ENCODE data around the gene AGT. TPM values are rescaled to one million over a fixed set of nuclear protein-coding genes. Genes with fewer than 3 reads are reported as not detected.

AGT gene
- total and polyA plus RNA-seq, 2 experiments from 2014 or later: 0.11 TPM; not detected in 1

DNA sequence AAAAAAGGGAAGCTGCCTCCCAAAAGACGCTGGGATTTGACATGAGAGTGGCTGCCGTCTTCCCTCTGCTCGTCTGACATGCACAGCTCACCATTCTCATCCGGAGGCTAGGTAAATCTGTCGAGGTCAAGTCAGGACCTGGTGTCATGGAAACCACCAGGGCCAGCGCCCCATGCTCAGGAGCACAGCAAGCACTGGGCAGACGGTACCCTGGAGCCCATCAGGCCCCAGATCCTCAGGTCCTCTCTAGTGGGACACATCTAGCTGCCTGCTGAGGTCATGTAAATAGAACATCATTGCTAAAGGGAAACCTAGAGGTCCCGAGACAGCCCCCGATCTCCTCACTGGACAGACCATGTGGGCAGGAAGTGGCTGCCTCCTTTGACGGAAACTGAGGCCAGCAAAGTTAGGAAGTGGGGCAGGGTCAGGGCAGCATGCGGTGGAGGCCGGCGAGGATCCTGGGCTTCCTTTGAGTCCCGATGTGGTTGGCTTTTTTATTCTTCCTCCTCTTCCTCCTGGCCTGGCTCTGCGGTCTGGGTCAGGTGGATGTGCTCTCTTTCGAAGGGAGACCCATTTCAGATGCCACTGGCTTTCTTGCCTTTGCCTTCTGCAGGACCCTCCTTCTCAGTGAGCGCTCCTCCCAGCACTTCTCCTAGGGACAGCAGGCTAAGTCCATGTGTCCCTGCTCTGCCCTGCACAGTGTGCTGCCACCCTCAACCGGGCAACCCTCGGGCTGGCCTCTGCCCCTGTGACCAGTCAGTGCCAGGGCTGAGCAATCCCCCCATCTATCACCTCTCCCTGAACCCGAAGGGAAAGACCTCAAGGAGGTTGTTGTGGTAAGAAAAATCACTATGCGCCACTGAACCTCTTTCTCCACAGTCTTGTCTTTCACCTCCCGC is 5.9 kb downstream of the AGT start:
- no peaks in the 10 kb centered on the region for H3K27me3 ChIP-seq (ENCODE audit: insufficient read depth)
- no peaks in the 10 kb centered on the region for H3F3A ChIP-seq (replicated peaks; ENCODE audit: low read depth)
- Mint-ChIP-seq H3K27ac (no peak overlapping the region), H3K9me3 (no peaks in the 10 kb centered on the region), H3K27me3 (ENCODE audit: insufficient read depth, low read depth, poor library complexity) (peaks cover 12% of the 10 kb centered on the region), H3K36me3 (ENCODE audit: low read depth) (no peaks in the 10 kb centered on the region), H3K4me3 (no peak overlapping the region), H3K4me1 (peaks cover 4% of the 10 kb centered on the region)
- no peaks in the 10 kb centered on the region for H3K36me3 ChIP-seq (ENCODE audit: insufficient read depth)
- no peak for DNase-seq (ENCODE audit: low spot score)
- no peak overlapping the region for H3K4me2 ChIP-seq
- no peaks in the 10 kb centered on the region for H3K4me1 ChIP-seq (ENCODE audit: insufficient read depth)
- H4K20me1 ChIP-seq (replicated peaks; ENCODE audit: insufficient read depth): no peaks in the 10 kb centered on the region
- no peak for ATAC-seq
- H3K27ac ChIP-seq (ENCODE audit: low read depth): no peak overlapping the region
- no peaks in the 10 kb centered on the region for H3K9me2 ChIP-seq (ENCODE audit: insufficient read depth)
- no peaks in the 10 kb centered on the region for H3K79me2 ChIP-seq (replicated peaks; ENCODE audit: insufficient read depth)
- no peak overlapping the region for H3K4me3 ChIP-seq
- no peak overlapping the region for H2AFZ ChIP-seq
- no peak for TF ChIP-seq CTCF (conservative IDR thresholded peaks at IDR 0.05; ENCODE audit: low read depth in 2 of 2)
- TF ChIP-seq EZH2phosphoT487 (IDR thresholded peaks at IDR 0.05; ENCODE audit: unreplicated experiment): no peak
- TF ChIP-seq NANOG (IDR thresholded peaks at IDR 0.05; ENCODE audit: borderline replicate concordance): no peak
- no peak for TF ChIP-seq STAT1 (IDR thresholded peaks at IDR 0.05; ENCODE audit: unreplicated experiment)
- TF ChIP-seq JUNB (IDR thresholded peaks at IDR 0.05; ENCODE audit: unreplicated experiment): no peak
- TF ChIP-seq EZH2 (IDR thresholded peaks at IDR 0.05; ENCODE audit: low read depth, unreplicated experiment): no peak
- TF ChIP-seq ETS1 (IDR thresholded peaks at IDR 0.05): no peak
- no peak for TF ChIP-seq ZNF331 (CRISPR knock-in tag; IDR thresholded peaks at IDR 0.05; ENCODE audit: low read depth)
- TF ChIP-seq ZNF114 (CRISPR knock-in tag; IDR thresholded peaks at IDR 0.05): no peak
- TF ChIP-seq REST (IDR thresholded peaks at IDR 0.05; ENCODE audit: unreplicated experiment): no peak
- no peak for TF ChIP-seq POLR2AphosphoS5 (IDR thresholded peaks at IDR 0.05; ENCODE audit: low read depth)
- TF ChIP-seq CREB1 (CRISPR knock-in tag; IDR thresholded peaks at IDR 0.05; ENCODE audit: low read depth): no peak
- TF ChIP-seq, protein P1, sequence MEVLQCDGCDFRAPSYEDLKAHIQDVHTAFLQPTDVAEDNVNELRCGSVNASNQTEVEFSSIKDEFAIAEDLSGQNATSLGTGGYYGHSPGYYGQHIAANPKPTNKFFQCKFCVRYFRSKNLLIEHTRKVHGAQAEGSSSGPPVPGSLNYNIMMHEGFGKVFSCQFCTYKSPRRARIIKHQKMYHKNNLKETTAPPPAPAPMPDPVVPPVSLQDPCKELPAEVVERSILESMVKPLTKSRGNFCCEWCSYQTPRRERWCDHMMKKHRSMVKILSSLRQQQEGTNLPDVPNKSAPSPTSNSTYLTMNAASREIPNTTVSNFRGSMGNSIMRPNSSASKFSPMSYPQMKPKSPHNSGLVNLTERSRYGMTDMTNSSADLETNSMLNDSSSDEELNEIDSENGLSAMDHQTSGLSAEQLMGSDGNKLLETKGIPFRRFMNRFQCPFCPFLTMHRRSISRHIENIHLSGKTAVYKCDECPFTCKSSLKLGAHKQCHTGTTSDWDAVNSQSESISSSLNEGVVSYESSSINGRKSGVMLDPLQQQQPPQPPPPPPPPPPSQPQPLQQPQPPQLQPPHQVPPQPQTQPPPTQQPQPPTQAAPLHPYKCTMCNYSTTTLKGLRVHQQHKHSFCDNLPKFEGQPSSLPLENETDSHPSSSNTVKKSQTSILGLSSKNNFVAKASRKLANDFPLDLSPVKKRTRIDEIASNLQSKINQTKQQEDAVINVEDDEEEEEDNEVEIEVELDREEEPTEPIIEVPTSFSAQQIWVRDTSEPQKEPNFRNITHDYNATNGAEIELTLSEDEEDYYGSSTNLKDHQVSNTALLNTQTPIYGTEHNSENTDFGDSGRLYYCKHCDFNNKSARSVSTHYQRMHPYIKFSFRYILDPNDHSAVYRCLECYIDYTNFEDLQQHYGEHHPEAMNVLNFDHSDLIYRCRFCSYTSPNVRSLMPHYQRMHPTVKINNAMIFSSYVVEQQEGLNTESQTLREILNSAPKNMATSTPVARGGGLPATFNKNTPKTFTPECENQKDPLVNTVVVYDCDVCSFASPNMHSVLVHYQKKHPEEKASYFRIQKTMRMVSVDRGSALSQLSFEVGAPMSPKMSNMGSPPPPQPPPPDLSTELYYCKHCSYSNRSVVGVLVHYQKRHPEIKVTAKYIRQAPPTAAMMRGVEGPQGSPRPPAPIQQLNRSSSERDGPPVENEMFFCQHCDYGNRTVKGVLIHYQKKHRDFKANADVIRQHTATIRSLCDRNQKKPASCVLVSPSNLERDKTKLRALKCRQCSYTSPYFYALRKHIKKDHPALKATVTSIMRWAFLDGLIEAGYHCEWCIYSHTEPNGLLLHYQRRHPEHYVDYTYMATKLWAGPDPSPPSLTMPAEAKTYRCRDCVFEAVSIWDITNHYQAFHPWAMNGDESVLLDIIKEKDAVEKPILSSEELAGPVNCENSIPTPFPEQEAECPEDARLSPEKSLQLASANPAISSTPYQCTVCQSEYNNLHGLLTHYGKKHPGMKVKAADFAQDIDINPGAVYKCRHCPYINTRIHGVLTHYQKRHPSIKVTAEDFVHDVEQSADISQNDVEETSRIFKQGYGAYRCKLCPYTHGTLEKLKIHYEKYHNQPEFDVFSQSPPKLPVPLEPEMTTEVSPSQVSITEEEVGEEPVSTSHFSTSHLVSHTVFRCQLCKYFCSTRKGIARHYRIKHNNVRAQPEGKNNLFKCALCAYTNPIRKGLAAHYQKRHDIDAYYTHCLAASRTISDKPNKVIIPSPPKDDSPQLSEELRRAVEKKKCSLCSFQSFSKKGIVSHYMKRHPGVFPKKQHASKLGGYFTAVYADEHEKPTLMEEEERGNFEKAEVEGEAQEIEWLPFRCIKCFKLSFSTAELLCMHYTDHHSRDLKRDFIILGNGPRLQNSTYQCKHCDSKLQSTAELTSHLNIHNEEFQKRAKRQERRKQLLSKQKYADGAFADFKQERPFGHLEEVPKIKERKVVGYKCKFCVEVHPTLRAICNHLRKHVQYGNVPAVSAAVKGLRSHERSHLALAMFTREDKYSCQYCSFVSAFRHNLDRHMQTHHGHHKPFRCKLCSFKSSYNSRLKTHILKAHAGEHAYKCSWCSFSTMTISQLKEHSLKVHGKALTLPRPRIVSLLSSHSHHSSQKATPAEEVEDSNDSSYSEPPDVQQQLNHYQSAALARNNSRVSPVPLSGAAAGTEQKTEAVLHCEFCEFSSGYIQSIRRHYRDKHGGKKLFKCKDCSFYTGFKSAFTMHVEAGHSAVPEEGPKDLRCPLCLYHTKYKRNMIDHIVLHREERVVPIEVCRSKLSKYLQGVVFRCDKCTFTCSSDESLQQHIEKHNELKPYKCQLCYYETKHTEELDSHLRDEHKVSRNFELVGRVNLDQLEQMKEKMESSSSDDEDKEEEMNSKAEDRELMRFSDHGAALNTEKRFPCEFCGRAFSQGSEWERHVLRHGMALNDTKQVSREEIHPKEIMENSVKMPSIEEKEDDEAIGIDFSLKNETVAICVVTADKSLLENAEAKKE (CRISPR knock-in tag; IDR thresholded peaks at IDR 0.05): no peak
